ENCODE measurements around the gene SPOCK2. TPM values are rescaled to one million over a fixed set of nuclear protein-coding genes. Genes with fewer than 3 reads are reported as not detected.
A peak's percentile ranks its signal among the peaks of the same experiment; 100 is the strongest.

SPOCK2 gene
- total and polyA plus RNA-seq, 2 donors (not counting 3 experiments of a cell fraction or from before 2014, with no cell fraction given): 0.40 to 1.1 TPM

- H4K20me1 ChIP-seq (replicated peaks; ENCODE audit: control insufficient read depth, extremely low read depth, insufficient read depth, low read length): no peaks in the 10 kb centered on the region
- no peaks in the 10 kb centered on the region for H3K9me1 ChIP-seq (replicated peaks; ENCODE audit: control insufficient read depth, extremely low read depth, insufficient read depth, low read length)
- H3K36me3 ChIP-seq (ENCODE audit: control insufficient read depth in 2 of 2, extremely low read depth in 1 of 2, insufficient read depth in 2 of 2, low read length in 2 of 2): peaks cover 2 to 4% of the 10 kb centered on the region in 2 experiments
- peak overlapping the region; percentile 52 for H3K27ac ChIP-seq (ENCODE audit: insufficient read depth, low read depth, low read length)
- H3K4me2 ChIP-seq (ENCODE audit: insufficient read depth, low read length): no peak overlapping the region
- FAIRE-seq: no peak
- H3K9me3 ChIP-seq (replicated peaks; ENCODE audit: control insufficient read depth, insufficient read depth, low read length): no peaks in the 10 kb centered on the region
- H3K79me2 ChIP-seq (ENCODE audit: control insufficient read depth, insufficient read depth, low read length): no peaks in the 10 kb centered on the region
- ChIA-PET POLR2A (interaction anchor here (0.7 kb wide), 1 partner anchor 35 kb away, joined by 3 read pairs; no protein-coding TSS in a partner anchor), CTCF (interaction anchor here (1.0 to 1.9 kb wide), 4 partner anchors 23 to 51 kb away, joined by 3 to 11 read pairs (median 4); partner anchors contain the start of gene CHST3)
- H3K9ac ChIP-seq (replicated peaks; ENCODE audit: extremely low read depth, insufficient read depth, low read length): peak overlapping the region; percentile 45
- peaks cover 17% of the 10 kb centered on the region for H3K4me1 ChIP-seq (ENCODE audit: control insufficient read depth, extremely low read depth, insufficient read depth, low read length)
- dilution Hi-C loops (cut with MboI; ENCODE audit: extremely low pct_ligation_motif_present, low sequenced_read_pairs): no loop called here
- no peak for TF ChIP-seq GATA2 (IDR thresholded peaks at IDR 0.05; ENCODE audit: insufficient read depth, insufficient read length, low read depth, low read length)
- no peak for TF ChIP-seq FOS (IDR thresholded peaks at IDR 0.05; ENCODE audit: borderline replicate concordance, insufficient read depth, low read length)
- no peak for TF ChIP-seq MYC (IDR thresholded peaks at IDR 0.05; ENCODE audit: low read depth, low read length)
- no peak for TF ChIP-seq POLR2AphosphoS5 (IDR thresholded peaks at IDR 0.05; ENCODE audit: insufficient read depth, low read depth, low read length)
- no peak for TF ChIP-seq JUN (IDR thresholded peaks at IDR 0.05; ENCODE audit: borderline replicate concordance, insufficient read depth, insufficient read length, low read depth)
- no peak for TF ChIP-seq EZH2 (IDR thresholded peaks at IDR 0.05; ENCODE audit: borderline replicate concordance, low read depth, low read length, severe bottlenecking)
- TF ChIP-seq MAX (IDR thresholded peaks at IDR 0.05; ENCODE audit: insufficient read depth, insufficient read length): no peak
- TF ChIP-seq POLR2A (IDR thresholded peaks at IDR 0.05; ENCODE audit: low read depth, low read length): no peak
- TF ChIP-seq CTCF (IDR thresholded peaks at IDR 0.05; ENCODE audit: extremely low read depth in 1 of 2, insufficient read depth in 1 of 2, low read depth in 1 of 2, low read length in 2 of 2): no peak
- no peaks in the 10 kb centered on the region for H3K27me3 ChIP-seq (ENCODE audit: control insufficient read depth in 2 of 2, insufficient read depth in 2 of 2, low read length in 2 of 2)
- DNase-seq (ENCODE audit: low read depth, low spot score): no peak
- peak overlapping the region; percentile 71 for H2AFZ ChIP-seq (ENCODE audit: low read depth, low read length)
- H3K4me3 ChIP-seq (replicated peaks in 1 of 3; ENCODE audit: insufficient read depth in 1 of 3, low read depth in 1 of 3, low read length in 3 of 3): no peak overlapping the region
- intact Hi-C loops (cut with micrococcal nuclease): no loop called here
- no TSS peak for BruUV-seq (replicated peaks)
Measured at GRCh38 chr10:72009051-72009424, 79.3 kb downstream of the SPOCK2 start.

Other genes with a start within 250 kb of the SPOCK2 start
- gene PSAP, start 237.3 kb downstream of the SPOCK2 start, total RNA-seq: 623 and 644 TPM in 2 replicates
- 1,415 and 1,476 TPM in 2 replicates for gene PSAP, start 237.3 kb downstream of the SPOCK2 start, polyA plus RNA-seq
- gene CHST3, start 124.2 kb downstream of the SPOCK2 start, total RNA-seq: 10.0 and 11.5 TPM in 2 replicates
- gene CHST3, start 124.2 kb downstream of the SPOCK2 start, polyA plus RNA-seq: 5.5 and 6.0 TPM in 2 replicates
- 44.2 and 44.4 TPM in 2 replicates for gene ANAPC16, start 127.5 kb upstream of the SPOCK2 start, total RNA-seq
- 32.2 and 38.1 TPM in 2 replicates for gene ANAPC16, start 127.5 kb upstream of the SPOCK2 start, polyA plus RNA-seq
- gene ASCC1, start 127.7 kb upstream of the SPOCK2 start, total RNA-seq: 24.9 and 28.2 TPM in 2 replicates
- gene ASCC1, start 127.7 kb upstream of the SPOCK2 start, polyA plus RNA-seq: 14.9 and 16.0 TPM in 2 replicates
- gene DDIT4, start 185.4 kb upstream of the SPOCK2 start, total RNA-seq: 53.0 and 60.4 TPM in 2 replicates
- 64.2 and 65.3 TPM in 2 replicates for gene DDIT4, start 185.4 kb upstream of the SPOCK2 start, polyA plus RNA-seq